Stomach (tissue), 9 donors: ENCODE measurements around the gene ITGAL. TPM values are rescaled to one million over a fixed set of nuclear protein-coding genes. Genes with fewer than 3 reads are reported as not detected.

Experiments
- DNase-seq, 2 donors: peaks; one replicate each; pipeline versions ENCODE4 v3.0.0 to v3.0.0-alpha.2; 2013 to 2019
- H3K27ac ChIP-seq, 5 donors: fragments of 200-600 bp in 4 of 5; sonication (generic) in 4 of 5; one replicate each; pipeline ENCODE4 v1.5.1; 2013 to 2019; ENCODE audit warnings: mild to moderate bottlenecking in 1 of 5, moderate library complexity in 1 of 5
- H3K27me3 ChIP-seq, 3 donors: fragments of 200-600 bp; sonication (generic); one replicate each; pipeline ENCODE4 v1.5.1; 2017 to 2019; ENCODE audit warnings: mixed run types in 1 of 3
- H3K36me3 ChIP-seq, 4 donors: fragments of 200-600 bp; sonication (generic); 1 replicate in 3 of 4; 2 replicates in 1 of 4; pipeline ENCODE4 v1.5.1; 2016 to 2019
- H3K4me1 ChIP-seq, 4 donors: fragments of 200-600 bp; sonication (generic); one replicate each; pipeline ENCODE4 v1.5.1; 2016 to 2019
- H3K4me3 ChIP-seq, 4 donors: fragments of 200-600 bp; sonication (generic) in 3 of 4; one replicate each; pipeline ENCODE4 v1.5.1; 2016 to 2019; ENCODE audit warnings: mild to moderate bottlenecking in 1 of 4
- H3K9me3 ChIP-seq, 4 donors: fragments of 200-600 bp; sonication (generic); one replicate each; pipeline ENCODE4 v1.5.1; 2016 to 2019
- CTCF ChIP-seq, 7 experiments: fragments of 450-650 bp in 4 of 7; fragments of 200-600 bp in 3 of 7; sonication (generic) in 3 of 7; IDR thresholded peaks; one replicate each; pipeline ENCODE4 v1.5.1; 2016 to 2019; ENCODE audit warnings: antibody characterized with exemption in 7 of 7, control low read depth in 2 of 7, mild to moderate bottlenecking in 1 of 7
- EP300 ChIP-seq: sonication (generic); formaldehyde crosslinking; IDR thresholded peaks from one replicate; pipeline ENCODE4 v1.6.1; 2017; ENCODE audit warnings: antibody characterized with exemption
- POLR2A ChIP-seq, 4 donors: fragments of 450-650 bp; IDR thresholded peaks; one replicate each; pipeline ENCODE4 v1.6.1; 2016; ENCODE audit warnings: antibody characterized with exemption in 4 of 4, control low read depth in 2 of 4, mild to moderate bottlenecking in 1 of 4, moderate library complexity in 1 of 4
- POLR2AphosphoS5 ChIP-seq, 3 donors: sonication (generic); formaldehyde crosslinking; IDR thresholded peaks; one replicate each; pipeline ENCODE4 v1.6.1; 2016; ENCODE audit warnings: antibody characterized with exemption in 3 of 3
- WGBS, 5 donors: extraction: QIAGEN DNeasy Blood & Tissue Kit in 3 of 5; methylation state at CpG; one replicate each; pipeline versions ENCODE4 v1.1.5 to v1.1.7; 2013 to 2018; 5-methylcytosine and 5-hydroxymethylcytosine counted together
- intact Hi-C: fragments of 100-400 bp; cut with DNase I; formaldehyde crosslinking; loops from one replicate; pipeline ENCODE4 v1.15.1; 2023; ENCODE audit warnings: low total_unique reads
- polyA plus RNA-seq, 3 donors: library from polyadenylated mRNA; stranded (reverse); fragments of 200-250 nt; gene quantifications; one replicate each; pipeline ENCODE4 v1.2.3, GENCODE V29; 2013
- total RNA-seq, 5 donors: library from RNA; depleted of rRNA; stranded (reverse); fragments of >200 nt; gene quantifications; one replicate each; pipeline versions ENCODE4 v1.1.0 to v1.2.3, GENCODE V29; 2014 to 2016
- donor health status: healthy with polysubstance abuse.
- donor health status: Bipolar disorder and iron deficiency.
- donor health status: healthy.

Gene ITGAL
- total and polyA plus RNA-seq, 8 donors, result 1.2 to 256 (median 6.8) TPM

DNA sequence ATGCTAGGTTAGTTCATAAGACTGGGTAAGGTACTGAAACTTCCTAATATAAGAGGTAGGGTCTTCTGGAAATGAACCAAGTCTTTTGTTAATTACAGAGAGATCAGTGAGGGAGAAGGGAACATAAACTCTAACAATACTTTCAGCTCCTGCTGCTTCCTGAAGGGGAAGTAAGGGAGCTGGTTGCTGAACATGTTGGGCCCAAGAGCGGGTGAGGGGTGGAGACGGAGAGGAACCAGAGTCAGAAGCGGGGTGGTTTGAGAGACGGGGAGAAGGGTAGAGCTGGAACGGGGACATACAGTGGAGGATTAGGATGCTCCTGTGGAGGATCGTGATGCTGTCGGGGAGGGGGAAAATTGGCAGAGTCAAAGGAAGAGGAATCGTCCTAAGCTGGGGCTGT, 73.6 kb downstream of the ITGAL start:
- Histone ChIP-seq H3K4me3 (no peak overlapping the region), H3K9me3 (no peaks in the 10 kb centered on the region), H3K27ac (no peak overlapping the region), H3K27me3 (no peaks in the 10 kb centered on the region), H3K4me1 (peaks cover 5 to 45% (median 14%) of the 10 kb centered on the region in 4 donors), H3K36me3 (no peaks in the 10 kb centered on the region)
- intact Hi-C loops, result no loop called here
- WGBS, 5 donors, result 80 to 88% (median 83%) methylated on average over 8 of the region's 8 CpGs
- no peak for DNase-seq
- TF ChIP-seq CTCF (IDR thresholded peaks at IDR 0.05), result no peak
- TF ChIP-seq POLR2A (IDR thresholded peaks at IDR 0.05), result no peak
- TF ChIP-seq EP300, result no peak
- no peak for TF ChIP-seq POLR2AphosphoS5 (IDR thresholded peaks at IDR 0.05)

- Histone ChIP-seq H3K27ac (peak overlapping the region; percentile 10 to 42 (median 39)), H3K9me3 (no peaks in the 10 kb centered on the region), H3K4me3 (no peak overlapping the region), H3K36me3 (peaks cover 0 to 14% (median 10%) of the 10 kb centered on the region in 4 donors), H3K27me3 (no peaks in the 10 kb centered on the region), H3K4me1 (peaks cover 5 to 47% (median 29%) of the 10 kb centered on the region in 4 donors)
- WGBS, 5 donors, result 32 to 53% (median 47%) methylated on average over 8 of the region's 8 CpGs
- DNase-seq, result no peak
- intact Hi-C loops, result no loop called here
- no peak for TF ChIP-seq CTCF (IDR thresholded peaks at IDR 0.05)
- no peak for TF ChIP-seq POLR2A (IDR thresholded peaks at IDR 0.05)
- no peak for TF ChIP-seq EP300
Measured at GRCh38 chr16:30548416-30549253, 76.1 kb downstream of the ITGAL start.

GRCh38 chr16:30551781-30552180, 79.2 kb downstream of the ITGAL start:
- H3K36me3 ChIP-seq, result peaks cover 13 to 40% (median 37%) of the 10 kb centered on the region in 4 donors
- DNase-seq, result no peak
- no peaks in the 10 kb centered on the region for H3K27me3 ChIP-seq
- H3K4me3 ChIP-seq, result no peak overlapping the region
- H3K4me1 ChIP-seq, result peaks cover 5 to 73% (median 58%) of the 10 kb centered on the region in 4 donors
- H3K27ac ChIP-seq, result peak overlapping the region in 3 of 5 donors; percentile 42 to 48 (median 42)
- no peaks in the 10 kb centered on the region for H3K9me3 ChIP-seq
- WGBS, 5 donors, result 24 to 48% (median 36%) methylated on average over 3 of the region's 3 CpGs
- intact Hi-C loops, result no loop called here
- TF ChIP-seq CTCF (IDR thresholded peaks at IDR 0.05), result no peak
- TF ChIP-seq POLR2A (IDR thresholded peaks at IDR 0.05), result no peak
- TF ChIP-seq POLR2AphosphoS5 (IDR thresholded peaks at IDR 0.05), result no peak
- TF ChIP-seq EP300, result no peak

- Histone ChIP-seq H3K36me3 (peaks cover 13 to 40% (median 37%) of the 10 kb centered on the region in 4 donors), H3K4me1 (peaks cover 5 to 83% (median 66%) of the 10 kb centered on the region in 4 donors), H3K27me3 (no peaks in the 10 kb centered on the region), H3K4me3 (no peak overlapping the region), H3K27ac (peak overlapping the region in 4 of 5 donors; percentile 10 to 48 (median 42)), H3K9me3 (no peaks in the 10 kb centered on the region)
- intact Hi-C loops, result no loop called here
- TF ChIP-seq POLR2A (IDR thresholded peaks at IDR 0.05), result no peak
- no peak for TF ChIP-seq CTCF (IDR thresholded peaks at IDR 0.05)
- TF ChIP-seq POLR2AphosphoS5 (IDR thresholded peaks at IDR 0.05), result no peak
- TF ChIP-seq EP300, result no peak
- no peak for DNase-seq
- 79 to 90% (median 83%) methylated on average over 4 of the region's 4 CpGs for WGBS, 5 donors
Measured at GRCh38 chr16:30552956-30553355, 80.4 kb downstream of the ITGAL start.
